PC-3 (cell line): Measurements from ENCODE around the gene BACH2. TPM values are rescaled to one million over a fixed set of nuclear protein-coding genes. Genes with fewer than 3 reads are reported as not detected.
A peak's percentile ranks its signal among the peaks of the same experiment; 100 is the strongest.

Experiments
- ATAC-seq: fragments of 200-7000 bp; cut with Tn5 transposase; 2 replicates; pipeline ENCODE4 v1.9.1; 2020; ENCODE audit warnings: mild to moderate bottlenecking, moderate library complexity
- BruUV-seq: library from RNA; stranded (reverse); fragments of 400-500 nt; replicated peaks from 2 replicates; lab custom pipeline; 2021; lab: Mats Ljungman, UMichigan
- CTCF ChIA-PET: fragments of 300-600 bp; sonication (Branson Sonifier 250); formaldehyde crosslinking; loops from one replicate; lab custom pipeline; 2022; ENCODE audit warnings: antibody characterized with exemption; lab: Charles Lee
- POLR2A ChIA-PET: fragments of 300-600 bp; sonication (Branson Sonifier 250); formaldehyde crosslinking; loops from one replicate; lab custom pipeline; 2022; ENCODE audit warnings: antibody characterized with exemption; ENCODE audit not compliant: unreplicated experiment; lab: Charles Lee
- DNase-seq: peaks from one replicate; pipeline ENCODE4 v3.0.0-alpha.2; 2015
- H2AFZ ChIP-seq: fragments of 300-600 bp; sonication (generic); 2 replicates; pipeline ENCODE4 v1.6.0; 2016; ENCODE audit warnings: antibody characterized with exemption, low read length
- H3F3A ChIP-seq: fragments of 300-600 bp; sonication (generic); one replicate; pipeline ENCODE4 v1.6.0; 2017; ENCODE audit warnings: antibody characterized with exemption, low read length, control low read depth, mild to moderate bottlenecking; ENCODE audit not compliant: unreplicated experiment
- H3K27ac ChIP-seq: fragments of 300-600 bp; sonication (generic); 2 replicates; pipeline ENCODE4 v1.5.1; 2016; ENCODE audit warnings: mild to moderate bottlenecking, low read length
- H3K27me3 ChIP-seq: fragments of 300-600 bp; sonication (generic); 2 replicates; pipeline ENCODE4 v1.6.1; 2016; ENCODE audit warnings: low read length, mixed read lengths
- H3K36me3 ChIP-seq: fragments of 300-600 bp; sonication (generic); 2 replicates; pipeline ENCODE4 v1.6.1; 2016; ENCODE audit warnings: low read depth, mixed run types, low read length, mixed read lengths
- H3K4me1 ChIP-seq: fragments of 300-600 bp; sonication (generic); 2 replicates; pipeline ENCODE4 v1.5.1; 2016; ENCODE audit warnings: low read length; ENCODE audit not compliant: insufficient read depth
- H3K4me2 ChIP-seq: fragments of 300-600 bp; sonication (generic); 2 replicates; pipeline ENCODE4 v1.6.0; 2016; ENCODE audit warnings: low read length
- H3K4me3 ChIP-seq: fragments of 300-600 bp; sonication (generic); 2 replicates; pipeline ENCODE4 v1.5.1; 2016; ENCODE audit warnings: mild to moderate bottlenecking, low read length, mixed read lengths
- H3K79me2 ChIP-seq: fragments of 300-600 bp; sonication (generic); 2 replicates; pipeline ENCODE4 v1.6.1; 2017; ENCODE audit warnings: low read length, mixed read lengths
- H3K9ac ChIP-seq: fragments of 300-600 bp; sonication (generic); 2 replicates; pipeline ENCODE4 v1.6.0; 2016; ENCODE audit warnings: mild to moderate bottlenecking, low read length
- H3K9me2 ChIP-seq: fragments of 300-600 bp; sonication (generic); replicated peaks from 2 replicates; pipeline ENCODE4 v1.6.1; 2016; ENCODE audit warnings: mixed run types, low read length, mixed read lengths
- H3K9me3 ChIP-seq: fragments of 300-600 bp; sonication (generic); 2 replicates; pipeline ENCODE4 v1.6.1; 2016; ENCODE audit warnings: low read length, mixed read lengths
- H4K20me1 ChIP-seq: fragments of 300-600 bp; sonication (generic); 2 replicates; pipeline ENCODE4 v1.6.1; 2016; ENCODE audit warnings: low read length, mixed read lengths
- CTCF ChIP-seq: fragments of 300-600 bp; sonication (generic); conservative IDR thresholded peaks from 2 replicates; pipeline ENCODE4 v1.5.1; 2017; ENCODE audit warnings: antibody characterized with exemption, low read depth, mild to moderate bottlenecking, low read length
- EZH2 ChIP-seq: fragments of 300-600 bp; sonication (generic); IDR thresholded peaks from one replicate; pipeline ENCODE4 v1.6.1; 2017; ENCODE audit warnings: antibody characterized with exemption, mild to moderate bottlenecking, low read length; ENCODE audit not compliant: unreplicated experiment
- EZH2phosphoT487 ChIP-seq: fragments of 300-600 bp; sonication (generic); IDR thresholded peaks from 2 replicates; pipeline ENCODE4 v1.6.1; 2018; ENCODE audit warnings: mild to moderate bottlenecking, antibody characterized with exemption, low read length, borderline replicate concordance
- intact Hi-C: fragments of 100-400 bp; cut with micrococcal nuclease; formaldehyde crosslinking; loops from 2 replicates; pipeline ENCODE4 v1.9.0; 2023
- total RNA-seq: library from RNA; depleted of rRNA; stranded (reverse); fragments of >200 nt; gene quantifications from 2 replicates; pipeline ENCODE4 v1.2.3, GENCODE V29; 2014

The BACH2 gene
- total RNA-seq, 1 experiment from 2014 or later, result 7.0 TPM

GRCh38 chr6:89944181-89944755 lies 352.4 kb downstream of the BACH2 start:
- DNase-seq, result no peak
- no peak for ATAC-seq
- Histone ChIP-seq H3K27me3 (no peaks in the 10 kb centered on the region), H3K9me3 (no peaks in the 10 kb centered on the region), H3K27ac (no peak overlapping the region), H3K9me2 (no peaks in the 10 kb centered on the region), H2AFZ (no peak overlapping the region), H4K20me1 (no peaks in the 10 kb centered on the region), H3K36me3 (no peaks in the 10 kb centered on the region), H3K4me3 (no peak overlapping the region), H3F3A (no peaks in the 10 kb centered on the region), H3K79me2 (no peaks in the 10 kb centered on the region), H3K4me2 (no peak overlapping the region), H3K4me1 (peaks cover 13% of the 10 kb centered on the region), H3K9ac (no peak overlapping the region)
- TF ChIP-seq CTCF (no peak), EZH2 (no peak), EZH2phosphoT487 (no peak)
- ChIA-PET CTCF (no interaction called here), POLR2A (no interaction called here)
- intact Hi-C loops, result loop anchor here (5.0 to 10.0 kb wide), 4 partner anchors 143 to 423 kb away; partner anchors contain the start of gene BACH2
- BruUV-seq, result no TSS peak

- Histone ChIP-seq H3K79me2 (no peaks in the 10 kb centered on the region), H3K4me3 (no peak overlapping the region), H3K4me2 (no peak overlapping the region), H3F3A (no peaks in the 10 kb centered on the region), H3K4me1 (peaks cover 13% of the 10 kb centered on the region), H3K27me3 (no peaks in the 10 kb centered on the region), H3K9ac (no peak overlapping the region), H3K9me3 (no peaks in the 10 kb centered on the region), H2AFZ (no peak overlapping the region), H3K36me3 (no peaks in the 10 kb centered on the region), H4K20me1 (no peaks in the 10 kb centered on the region), H3K27ac (no peak overlapping the region), H3K9me2 (no peaks in the 10 kb centered on the region)
- ChIA-PET POLR2A (no interaction called here), CTCF (no interaction called here)
- no peak for TF ChIP-seq EZH2
- TF ChIP-seq CTCF, result no peak
- no peak for TF ChIP-seq EZH2phosphoT487
- ATAC-seq, result no peak
- no TSS peak for BruUV-seq
- intact Hi-C loops, result loop anchor here (5.0 to 10.0 kb wide), 4 partner anchors 145 to 425 kb away; partner anchors contain the start of gene BACH2
- DNase-seq, result no peak
Measured at GRCh38 chr6:89942601-89943000, 354.0 kb downstream of the BACH2 start.

GRCh38 chr6:89941763-89942497 lies 354.7 kb downstream of the BACH2 start:
- H3K4me3 ChIP-seq, result no peak overlapping the region
- ChIA-PET POLR2A (no interaction called here), CTCF (interaction anchor here (1.3 kb wide), 1 partner anchor 344 kb away, joined by 4 read pairs; no protein-coding TSS in a partner anchor)
- H3K36me3 ChIP-seq, result no peaks in the 10 kb centered on the region
- H3K9ac ChIP-seq, result no peak overlapping the region
- peak overlapping the region; percentile 52 for H3K4me2 ChIP-seq
- ATAC-seq (no peak), DNase-seq (no peak)
- no peaks in the 10 kb centered on the region for H3F3A ChIP-seq
- no peaks in the 10 kb centered on the region for H3K79me2 ChIP-seq
- H3K27me3 ChIP-seq, result no peaks in the 10 kb centered on the region
- H3K27ac ChIP-seq, result no peak overlapping the region
- H4K20me1 ChIP-seq, result no peaks in the 10 kb centered on the region
- H2AFZ ChIP-seq, result peak overlapping the region; percentile 51
- intact Hi-C loops, result loop anchor here (5.0 to 10.0 kb wide), 4 partner anchors 145 to 425 kb away; partner anchors contain the start of gene BACH2
- peaks cover 13% of the 10 kb centered on the region for H3K4me1 ChIP-seq
- H3K9me3 ChIP-seq, result no peaks in the 10 kb centered on the region
- TF ChIP-seq EZH2phosphoT487, result no peak
- no peak for TF ChIP-seq CTCF
- H3K9me2 ChIP-seq, result no peaks in the 10 kb centered on the region
- BruUV-seq, result no TSS peak
